AG04449 (cell line): ENCODE results near the gene ZKSCAN5.
A peak's percentile ranks its signal among the peaks of the same experiment; 100 is the strongest.

ENCODE experiments used
- CTCF ChIA-PET: fragments of 350-600 bp; formaldehyde crosslinking; extraction: SDS; loops from one replicate; lab custom pipeline; 2021; ENCODE audit warnings: antibody characterized with exemption; lab: Yijun Ruan, JAX
- POLR2A ChIA-PET: fragments of 400-600, 350-600 bp; formaldehyde crosslinking; extraction: SDS; loops from one replicate; lab custom pipeline; 2020; ENCODE audit warnings: antibody characterized with exemption, inconsistent platforms; lab: Yijun Ruan, JAX
- DNase-seq: peaks from one replicate; pipeline ENCODE4 v3.0.0-alpha.2; 2010; ENCODE audit warnings: low read depth, low spot score
- H3K4me3 ChIP-seq: 2 replicates; pipeline ENCODE4 v1.5.1; 2011; ENCODE audit warnings: low read depth, mild to moderate bottlenecking, control low read depth, low read length
- TF ChIP-seq, protein P1 (sequence below): IDR thresholded peaks from one replicate; pipeline ENCODE4 v1.5.1; 2011; ENCODE audit warnings: mild to moderate bottlenecking, moderate library complexity, low read length, control low read depth, inconsistent platforms; ENCODE audit not compliant: insufficient read depth; ENCODE audit errors: missing control alignments

Gene ZKSCAN5

DNA sequence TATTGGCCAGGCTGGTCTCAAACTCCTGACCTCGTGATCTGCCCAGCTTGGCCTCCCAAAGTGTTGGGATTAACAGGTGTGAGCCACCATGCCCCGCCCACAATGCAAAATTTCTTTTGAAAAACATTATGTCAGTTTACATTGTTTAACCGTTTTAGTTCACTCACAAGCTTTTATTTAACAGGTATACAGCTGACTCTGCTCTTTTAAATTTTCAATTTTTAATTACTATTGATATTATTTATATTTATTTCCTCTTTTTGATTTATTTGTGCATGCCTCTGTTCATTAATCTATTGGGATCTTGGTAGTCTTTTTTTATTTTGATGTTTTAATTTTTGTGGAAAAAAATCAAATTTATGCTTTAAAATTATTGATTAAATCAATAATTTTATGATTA, 16.9 kb downstream of the ZKSCAN5 start:
- no peak for DNase-seq
- ChIA-PET POLR2A (no interaction called here), CTCF (no interaction called here)
- no peak overlapping the region for H3K4me3 ChIP-seq
- TF ChIP-seq, protein P1, sequence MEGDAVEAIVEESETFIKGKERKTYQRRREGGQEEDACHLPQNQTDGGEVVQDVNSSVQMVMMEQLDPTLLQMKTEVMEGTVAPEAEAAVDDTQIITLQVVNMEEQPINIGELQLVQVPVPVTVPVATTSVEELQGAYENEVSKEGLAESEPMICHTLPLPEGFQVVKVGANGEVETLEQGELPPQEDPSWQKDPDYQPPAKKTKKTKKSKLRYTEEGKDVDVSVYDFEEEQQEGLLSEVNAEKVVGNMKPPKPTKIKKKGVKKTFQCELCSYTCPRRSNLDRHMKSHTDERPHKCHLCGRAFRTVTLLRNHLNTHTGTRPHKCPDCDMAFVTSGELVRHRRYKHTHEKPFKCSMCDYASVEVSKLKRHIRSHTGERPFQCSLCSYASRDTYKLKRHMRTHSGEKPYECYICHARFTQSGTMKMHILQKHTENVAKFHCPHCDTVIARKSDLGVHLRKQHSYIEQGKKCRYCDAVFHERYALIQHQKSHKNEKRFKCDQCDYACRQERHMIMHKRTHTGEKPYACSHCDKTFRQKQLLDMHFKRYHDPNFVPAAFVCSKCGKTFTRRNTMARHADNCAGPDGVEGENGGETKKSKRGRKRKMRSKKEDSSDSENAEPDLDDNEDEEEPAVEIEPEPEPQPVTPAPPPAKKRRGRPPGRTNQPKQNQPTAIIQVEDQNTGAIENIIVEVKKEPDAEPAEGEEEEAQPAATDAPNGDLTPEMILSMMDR, result no peak

DNA sequence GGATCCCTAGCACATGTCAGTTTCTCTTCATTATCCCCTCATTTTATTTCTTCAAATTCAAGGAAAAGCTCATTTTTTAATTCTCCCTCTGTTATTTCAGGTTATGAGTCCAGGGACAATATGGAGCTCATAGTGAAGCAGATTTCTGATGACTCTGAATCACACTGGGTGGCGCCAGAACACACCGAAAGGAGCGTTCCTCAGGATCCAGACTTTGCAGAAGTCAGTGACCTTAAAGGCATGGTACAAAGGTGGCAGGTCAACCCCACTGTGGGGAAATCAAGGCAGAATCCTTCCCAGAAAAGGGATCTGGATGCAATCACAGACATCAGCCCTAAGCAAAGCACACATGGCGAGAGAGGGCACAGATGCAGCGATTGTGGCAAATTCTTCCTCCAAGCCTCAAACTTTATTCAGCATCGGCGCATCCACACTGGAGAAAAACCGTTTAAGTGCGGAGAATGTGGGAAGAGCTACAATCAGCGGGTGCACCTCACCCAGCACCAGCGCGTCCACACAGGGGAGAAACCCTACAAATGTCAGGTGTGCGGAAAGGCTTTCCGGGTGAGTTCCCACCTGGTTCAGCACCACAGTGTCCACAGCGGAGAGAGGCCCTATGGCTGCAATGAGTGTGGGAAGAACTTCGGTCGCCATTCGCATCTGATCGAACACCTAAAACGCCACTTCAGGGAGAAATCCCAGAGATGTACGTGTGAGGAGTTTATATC, 21.4 kb downstream of the ZKSCAN5 start:
- ChIA-PET POLR2A (no interaction called here), CTCF (interaction anchor here (0.8 to 3.5 kb wide), 11 partner anchors 9 to 468 kb away, joined by 3 to 17 read pairs (median 4); partner anchors contain the start of gene ZSCAN25)
- DNase-seq, result no peak
- no peak overlapping the region for H3K4me3 ChIP-seq
- TF ChIP-seq, protein P1, result peak; percentile 7

DNA sequence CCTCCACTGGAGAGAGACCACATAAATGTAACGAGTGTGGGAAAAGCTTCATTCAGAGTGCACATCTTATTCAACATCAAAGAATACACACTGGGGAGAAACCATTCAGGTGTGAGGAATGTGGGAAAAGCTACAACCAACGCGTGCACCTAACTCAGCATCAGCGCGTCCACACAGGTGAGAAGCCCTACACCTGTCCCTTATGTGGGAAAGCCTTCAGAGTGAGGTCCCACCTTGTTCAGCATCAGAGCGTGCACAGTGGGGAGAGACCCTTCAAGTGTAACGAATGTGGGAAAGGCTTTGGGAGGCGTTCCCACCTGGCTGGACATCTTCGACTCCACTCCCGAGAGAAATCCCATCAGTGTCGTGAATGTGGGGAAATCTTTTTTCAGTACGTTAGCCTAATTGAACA, 26.9 kb downstream of the ZKSCAN5 start:
- no peak overlapping the region for H3K4me3 ChIP-seq
- ChIA-PET POLR2A (interaction anchor here (0.7 kb wide), 1 partner anchor 41 kb away, joined by 3 read pairs; no protein-coding TSS in a partner anchor), CTCF (interaction anchor here (1.4 kb wide), 1 partner anchor 9 kb away, joined by 3 read pairs; no protein-coding TSS in a partner anchor)
- TF ChIP-seq, protein P1, result no peak
- DNase-seq, result no peak

DNA sequence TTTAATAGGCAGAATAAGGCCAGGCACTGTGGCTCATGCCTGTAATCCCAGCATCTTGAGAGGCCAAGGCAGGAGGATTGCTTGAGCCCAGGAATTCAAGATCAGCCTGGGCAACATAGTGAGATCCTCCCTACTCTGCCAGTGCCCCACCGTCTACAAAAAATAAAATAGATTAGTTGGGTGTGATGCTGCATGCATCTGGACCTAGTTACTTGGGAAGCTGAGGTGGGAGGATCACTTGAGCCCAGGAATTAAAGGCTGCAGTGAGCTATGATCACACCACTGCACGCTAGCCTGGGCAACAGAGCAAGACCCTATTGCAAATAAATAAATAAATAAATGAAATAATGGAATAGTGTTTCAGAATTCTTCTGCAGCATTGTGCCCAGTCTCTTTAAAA, 31.2 kb downstream of the ZKSCAN5 start:
- TF ChIP-seq, protein P1, result no peak
- H3K4me3 ChIP-seq, result no peak overlapping the region
- ChIA-PET CTCF (no interaction called here), POLR2A (no interaction called here)
- no peak for DNase-seq

DNA sequence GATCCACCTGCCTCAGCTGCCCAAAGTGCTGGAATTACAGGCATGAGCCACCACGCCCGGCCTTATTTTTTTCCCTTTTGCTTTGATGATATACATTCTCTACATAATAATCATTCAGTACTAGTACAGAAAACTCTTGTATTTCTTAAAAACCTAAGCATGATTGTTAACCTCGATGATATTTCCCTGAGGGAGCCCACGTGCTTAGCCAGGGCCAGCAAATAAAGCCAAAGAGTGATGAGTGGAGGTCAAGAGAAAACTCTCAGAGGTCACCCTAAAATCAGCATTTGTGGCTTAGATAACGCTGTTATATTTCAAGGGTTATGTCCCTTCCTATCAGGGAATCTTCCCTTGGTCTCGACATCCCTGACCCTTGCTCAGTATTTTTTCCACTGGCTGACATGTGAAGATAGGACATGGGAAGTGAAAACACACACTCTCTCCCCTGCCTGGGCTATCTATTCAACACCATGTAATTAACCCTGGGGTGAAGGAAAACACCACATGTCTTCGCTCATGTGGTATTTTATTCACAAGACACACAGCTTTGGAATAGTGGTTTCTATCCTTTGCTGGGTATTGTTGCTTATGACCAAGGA, 34.9 kb downstream of the ZKSCAN5 start:
- TF ChIP-seq, protein P1, result no peak
- H3K4me3 ChIP-seq, result no peak overlapping the region
- ChIA-PET POLR2A (no interaction called here), CTCF (interaction anchor here (0.7 to 0.9 kb wide), 2 partner anchors 8 to 160 kb away, joined by 3 read pairs; no protein-coding TSS in a partner anchor)
- DNase-seq, result no peak

DNA sequence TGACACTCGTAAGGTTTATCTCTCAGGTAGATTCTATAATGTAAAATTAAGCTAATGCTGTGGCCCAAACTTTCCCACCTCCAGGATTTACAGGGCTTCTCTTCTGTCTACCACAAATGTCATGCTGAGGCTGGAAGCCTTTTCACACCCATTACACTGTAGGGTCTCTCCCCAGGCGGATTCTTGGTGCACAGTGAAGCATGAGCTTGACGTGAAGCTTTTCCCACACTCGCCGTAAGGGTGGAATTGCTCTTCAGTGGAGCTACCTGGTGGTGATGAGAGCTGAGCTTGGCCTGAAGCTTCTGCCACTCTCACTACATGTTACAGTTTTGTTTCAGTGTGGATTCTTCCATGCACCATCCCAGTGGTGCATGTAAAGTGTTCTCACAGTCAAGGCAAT, 36.1 kb downstream of the ZKSCAN5 start:
- H3K4me3 ChIP-seq, result no peak overlapping the region
- POLR2A ChIA-PET, result interaction anchor here (0.8 kb wide), 1 partner anchor 12 kb away, joined by 6 read pairs; no protein-coding TSS in a partner anchor
- CTCF ChIA-PET, result no interaction called here
- TF ChIP-seq, protein P1, result no peak
- DNase-seq, result no peak
